Measurements from ENCODE around the gene VAV2. TPM values are rescaled to one million over a fixed set of nuclear protein-coding genes. Genes with fewer than 3 reads are reported as not detected.

The VAV2 gene
- polyA plus RNA-seq, 4 donors = 26.7 to 45.7 (median 36.2) TPM

GRCh38 chr9:133995012-133995896, 3.1 kb upstream of the VAV2 start:
- FAIRE-seq (no peak), DNase-seq (no peak)
- Histone ChIP-seq H3K27me3 (ENCODE audit: control insufficient read depth in 3 of 3, insufficient read depth in 3 of 3, low read length in 3 of 3) (no peaks in the 10 kb centered on the region), H3K9me3 (ENCODE audit: control insufficient read depth in 2 of 2, insufficient read depth in 1 of 2, low read depth in 1 of 2, low read length in 1 of 2) (no peaks in the 10 kb centered on the region), H3K27ac (ENCODE audit: low read depth in 1 of 3, low read length in 2 of 3) (no peak overlapping the region), H3K4me1 (ENCODE audit: control insufficient read depth in 3 of 3, insufficient read depth in 2 of 3, low read depth in 1 of 3, low read length in 2 of 3) (peaks cover 0 to 19% (median 0%) of the 10 kb centered on the region in 3 donors), H3K4me3 (ENCODE audit: low read depth in 1 of 3, low read length in 3 of 3) (no peak overlapping the region), H3K36me3 (ENCODE audit: control insufficient read depth in 3 of 3, insufficient read depth in 2 of 3, low read depth in 1 of 3, low read length in 3 of 3) (no peaks in the 10 kb centered on the region)
- WGBS, 3 donors = 61 to 70% (median 62%) methylated on average over 16 to 17 of the region's 17 CpGs

- Histone ChIP-seq H3K4me3 (ENCODE audit: low read depth in 1 of 3, low read length in 3 of 3) (no peak overlapping the region), H3K27me3 (ENCODE audit: control insufficient read depth in 3 of 3, insufficient read depth in 3 of 3, low read length in 3 of 3) (no peaks in the 10 kb centered on the region), H3K9me3 (ENCODE audit: control insufficient read depth in 2 of 2, insufficient read depth in 1 of 2, low read depth in 1 of 2, low read length in 1 of 2) (no peaks in the 10 kb centered on the region), H3K27ac (ENCODE audit: low read depth in 1 of 3, low read length in 2 of 3) (peak overlapping the region in 1 of 3 donors; percentile 5), H3K36me3 (ENCODE audit: control insufficient read depth in 3 of 3, insufficient read depth in 2 of 3, low read depth in 1 of 3, low read length in 3 of 3) (no peaks in the 10 kb centered on the region), H3K4me1 (ENCODE audit: control insufficient read depth in 3 of 3, insufficient read depth in 2 of 3, low read depth in 1 of 3, low read length in 2 of 3) (peaks cover 0 to 27% (median 0%) of the 10 kb centered on the region in 3 donors)
- FAIRE-seq = no peak
- DNase-seq = peak; percentile 69 to 82
- WGBS, 3 donors = 7 to 11% (median 10%) methylated on average over 11 of the region's 11 CpGs
These were observed 2.4 kb upstream of the VAV2 start for GRCh38 chr9:133994353-133995011.

GRCh38 chr9:133993635-133994253, 1.6 kb upstream of the VAV2 start:
- no peak for FAIRE-seq
- Histone ChIP-seq H3K4me3 (ENCODE audit: low read depth in 1 of 3, low read length in 3 of 3) (peak overlapping the region in 2 of 3 donors; percentile 78 to 91), H3K27me3 (ENCODE audit: control insufficient read depth in 3 of 3, insufficient read depth in 3 of 3, low read length in 3 of 3) (no peaks in the 10 kb centered on the region), H3K9me3 (ENCODE audit: control insufficient read depth in 2 of 2, insufficient read depth in 1 of 2, low read depth in 1 of 2, low read length in 1 of 2) (no peaks in the 10 kb centered on the region), H3K4me1 (ENCODE audit: control insufficient read depth in 3 of 3, insufficient read depth in 2 of 3, low read depth in 1 of 3, low read length in 2 of 3) (peaks cover 0 to 28% (median 0%) of the 10 kb centered on the region in 3 donors), H3K36me3 (ENCODE audit: control insufficient read depth in 3 of 3, insufficient read depth in 2 of 3, low read depth in 1 of 3, low read length in 3 of 3) (no peaks in the 10 kb centered on the region), H3K27ac (ENCODE audit: low read depth in 1 of 3, low read length in 2 of 3) (peak overlapping the region; percentile 5 to 91 (median 91))
- 38 to 61% (median 53%) methylated on average over 16 of the region's 16 CpGs for WGBS, 3 donors
- DNase-seq = no peak

DNA sequence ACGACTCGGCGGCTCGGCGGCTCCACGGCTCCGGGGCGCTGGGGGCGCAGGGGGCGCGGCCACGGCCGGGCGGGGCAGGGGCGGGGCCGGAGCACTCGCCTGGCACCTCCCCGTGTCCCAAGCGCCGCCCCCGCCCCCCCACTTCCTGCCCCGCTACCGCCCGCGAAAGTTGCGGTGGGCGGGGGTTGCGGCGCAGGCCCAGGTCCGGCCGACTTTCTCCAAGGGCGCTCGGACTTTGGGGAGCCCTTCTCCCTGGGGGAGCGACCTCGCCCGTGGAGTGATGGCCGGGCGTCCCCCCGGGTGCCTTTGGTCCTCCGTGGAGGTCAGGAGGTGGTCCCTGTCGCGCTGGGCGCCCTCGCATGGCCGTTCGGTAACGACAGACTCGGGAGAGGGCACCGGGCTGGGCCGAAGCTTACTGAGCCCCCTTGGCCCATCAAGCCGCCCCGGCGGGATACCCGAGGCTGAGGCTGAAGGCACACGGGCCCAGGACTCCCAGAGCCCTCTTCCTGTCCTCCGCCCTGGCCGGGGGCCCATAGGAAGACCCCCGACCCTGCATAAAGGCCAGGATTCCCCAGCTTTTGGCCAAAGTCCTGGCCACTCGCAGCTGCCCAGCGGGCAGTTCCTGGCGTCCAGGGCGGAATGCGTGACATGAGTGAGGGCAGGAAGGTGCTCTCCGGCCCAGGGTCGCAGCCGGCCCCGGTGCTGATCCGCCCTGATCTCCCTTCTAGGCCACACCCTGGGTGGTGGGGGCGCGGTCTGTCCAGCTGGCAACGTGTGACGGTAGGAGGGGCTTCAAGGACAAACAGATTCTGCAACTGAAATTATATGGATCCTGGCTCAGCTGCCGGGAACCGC, 883 bp upstream of the VAV2 start:
- peak overlapping the region; percentile 63 to 91 (median 78) for H3K4me3 ChIP-seq (ENCODE audit: low read depth in 1 of 3, low read length in 3 of 3)
- WGBS, 3 donors = 0 to 1% (median 1%) methylated on average over 53 to 74 of the region's 74 CpGs
- DNase-seq = peak; percentile 79 to 92
- H3K36me3 ChIP-seq (ENCODE audit: control insufficient read depth in 3 of 3, insufficient read depth in 2 of 3, low read depth in 1 of 3, low read length in 3 of 3) = peaks cover 0 to 4% (median 0%) of the 10 kb centered on the region in 3 donors
- FAIRE-seq = no peak
- H3K27me3 ChIP-seq (ENCODE audit: control insufficient read depth in 3 of 3, insufficient read depth in 3 of 3, low read length in 3 of 3) = no peaks in the 10 kb centered on the region
- no peaks in the 10 kb centered on the region for H3K9me3 ChIP-seq (ENCODE audit: control insufficient read depth in 2 of 2, insufficient read depth in 1 of 2, low read depth in 1 of 2, low read length in 1 of 2)
- H3K27ac ChIP-seq (ENCODE audit: low read depth in 1 of 3, low read length in 2 of 3) = peak overlapping the region; percentile 91 to 99 (median 91)
- H3K4me1 ChIP-seq (ENCODE audit: control insufficient read depth in 3 of 3, insufficient read depth in 2 of 3, low read depth in 1 of 3, low read length in 2 of 3) = peaks cover 0 to 28% (median 0%) of the 10 kb centered on the region in 3 donors

DNA sequence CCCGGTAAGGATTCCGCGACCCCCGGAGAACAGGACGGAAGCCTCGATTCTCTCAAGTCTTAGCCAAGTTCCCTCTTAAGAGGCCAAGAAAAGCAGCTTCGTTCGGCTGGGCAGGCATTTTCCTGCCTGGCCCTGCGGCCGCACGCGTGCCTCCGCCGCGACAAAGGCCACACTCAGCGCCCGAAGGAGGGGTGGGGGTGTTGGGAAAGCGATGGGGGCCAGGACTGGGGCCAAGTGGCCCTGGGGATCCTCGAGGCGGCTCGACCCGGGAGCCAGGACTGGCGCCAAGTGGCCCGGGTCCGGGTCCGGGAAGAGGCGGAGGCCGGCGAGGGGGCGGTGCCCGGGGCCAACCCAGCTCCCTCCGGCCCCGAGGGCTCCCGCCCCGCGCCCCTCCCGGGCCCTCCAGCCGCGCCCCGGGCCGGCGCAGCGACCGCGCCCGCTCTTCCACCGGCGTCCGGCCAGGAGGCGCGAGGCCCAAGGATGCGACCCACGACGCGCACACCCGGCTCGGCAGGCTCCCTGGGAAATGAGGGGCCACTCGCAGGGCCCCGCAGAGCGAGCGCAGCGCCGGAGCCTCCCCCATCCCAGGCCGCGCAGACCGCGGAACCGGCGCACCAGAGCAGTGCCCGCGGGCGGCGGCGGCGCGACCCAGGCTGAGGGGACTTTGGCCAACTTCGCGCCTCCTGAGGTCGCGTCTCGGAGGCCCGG, 756 bp downstream of the VAV2 start:
- Histone ChIP-seq H3K36me3 (ENCODE audit: control insufficient read depth in 3 of 3, insufficient read depth in 2 of 3, low read depth in 1 of 3, low read length in 3 of 3) (peaks cover 0 to 17% (median 0%) of the 10 kb centered on the region in 3 donors), H3K4me1 (ENCODE audit: control insufficient read depth in 3 of 3, insufficient read depth in 2 of 3, low read depth in 1 of 3, low read length in 2 of 3) (peaks cover 0 to 28% (median 0%) of the 10 kb centered on the region in 3 donors), H3K4me3 (ENCODE audit: low read depth in 1 of 3, low read length in 3 of 3) (peak overlapping the region; percentile 63 to 78 (median 67)), H3K27me3 (ENCODE audit: control insufficient read depth in 3 of 3, insufficient read depth in 3 of 3, low read length in 3 of 3) (no peaks in the 10 kb centered on the region), H3K27ac (ENCODE audit: low read depth in 1 of 3, low read length in 2 of 3) (peak overlapping the region; percentile 82 to 99 (median 97)), H3K9me3 (ENCODE audit: control insufficient read depth in 2 of 2, insufficient read depth in 1 of 2, low read depth in 1 of 2, low read length in 1 of 2) (no peaks in the 10 kb centered on the region)
- 0 to 4% (median 1%) methylated on average over 44 to 82 of the region's 82 CpGs for WGBS, 3 donors
- DNase-seq = peak; percentile 51 to 75
- FAIRE-seq = no peak

- Histone ChIP-seq H3K27ac (ENCODE audit: low read depth in 1 of 3, low read length in 2 of 3) (peak overlapping the region; percentile 82 to 99 (median 97)), H3K27me3 (ENCODE audit: control insufficient read depth in 3 of 3, insufficient read depth in 3 of 3, low read length in 3 of 3) (no peaks in the 10 kb centered on the region), H3K36me3 (ENCODE audit: control insufficient read depth in 3 of 3, insufficient read depth in 2 of 3, low read depth in 1 of 3, low read length in 3 of 3) (peaks cover 0 to 22% (median 0%) of the 10 kb centered on the region in 3 donors), H3K4me3 (ENCODE audit: low read depth in 1 of 3, low read length in 3 of 3) (peak overlapping the region; percentile 40 to 78 (median 67)), H3K9me3 (ENCODE audit: control insufficient read depth in 2 of 2, insufficient read depth in 1 of 2, low read depth in 1 of 2, low read length in 1 of 2) (no peaks in the 10 kb centered on the region), H3K4me1 (ENCODE audit: control insufficient read depth in 3 of 3, insufficient read depth in 2 of 3, low read depth in 1 of 3, low read length in 2 of 3) (peaks cover 0 to 28% (median 0%) of the 10 kb centered on the region in 3 donors)
- DNase-seq = peak; percentile 83 to 96
- FAIRE-seq = no peak
- 7 to 27% (median 27%) methylated on average over 29 to 31 of the region's 31 CpGs for WGBS, 3 donors
These were observed 1.5 kb downstream of the VAV2 start for GRCh38 chr9:133990366-133991213.

All from small intestine (tissue), 7 donors.